ENCODE results near the gene CACNA1S.

Gene CACNA1S

DNA sequence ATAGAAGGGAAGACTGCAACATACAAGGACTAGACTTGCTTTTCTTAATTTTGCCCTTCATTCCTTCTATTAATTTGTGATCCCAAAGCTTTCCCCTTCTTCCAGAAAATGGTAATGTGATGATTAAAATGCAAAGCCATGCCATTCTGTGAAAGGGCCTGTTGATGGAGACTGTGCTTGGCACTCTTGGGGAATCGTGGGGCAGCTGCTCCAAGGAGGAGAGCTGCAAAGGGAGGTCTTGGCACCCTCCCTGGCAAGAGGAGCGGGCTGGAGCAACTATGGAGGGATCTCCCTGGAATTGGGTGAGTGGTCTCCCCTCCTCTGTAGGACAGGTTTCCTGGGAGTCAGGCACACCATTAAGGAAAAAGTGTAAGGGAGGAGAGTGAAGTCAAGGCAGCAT is 16.6 kb downstream of the CACNA1S start:
- H3K4me3 ChIP-seq (ENCODE audit: low read length) = no peak overlapping the region
- no peak for DNase-seq (ENCODE audit: low read depth)
- TF ChIP-seq, protein P1, sequence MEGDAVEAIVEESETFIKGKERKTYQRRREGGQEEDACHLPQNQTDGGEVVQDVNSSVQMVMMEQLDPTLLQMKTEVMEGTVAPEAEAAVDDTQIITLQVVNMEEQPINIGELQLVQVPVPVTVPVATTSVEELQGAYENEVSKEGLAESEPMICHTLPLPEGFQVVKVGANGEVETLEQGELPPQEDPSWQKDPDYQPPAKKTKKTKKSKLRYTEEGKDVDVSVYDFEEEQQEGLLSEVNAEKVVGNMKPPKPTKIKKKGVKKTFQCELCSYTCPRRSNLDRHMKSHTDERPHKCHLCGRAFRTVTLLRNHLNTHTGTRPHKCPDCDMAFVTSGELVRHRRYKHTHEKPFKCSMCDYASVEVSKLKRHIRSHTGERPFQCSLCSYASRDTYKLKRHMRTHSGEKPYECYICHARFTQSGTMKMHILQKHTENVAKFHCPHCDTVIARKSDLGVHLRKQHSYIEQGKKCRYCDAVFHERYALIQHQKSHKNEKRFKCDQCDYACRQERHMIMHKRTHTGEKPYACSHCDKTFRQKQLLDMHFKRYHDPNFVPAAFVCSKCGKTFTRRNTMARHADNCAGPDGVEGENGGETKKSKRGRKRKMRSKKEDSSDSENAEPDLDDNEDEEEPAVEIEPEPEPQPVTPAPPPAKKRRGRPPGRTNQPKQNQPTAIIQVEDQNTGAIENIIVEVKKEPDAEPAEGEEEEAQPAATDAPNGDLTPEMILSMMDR (IDR thresholded peaks at IDR 0.05; ENCODE audit: insufficient read depth, low read depth, low read length, missing control alignments) = no peak

GRCh38 chr1:201094832-201095231 is 17.4 kb downstream of the CACNA1S start:
- H3K4me3 ChIP-seq (ENCODE audit: low read length) = no peak overlapping the region
- TF ChIP-seq, protein P1 (IDR thresholded peaks at IDR 0.05; ENCODE audit: insufficient read depth, low read depth, low read length, missing control alignments) = no peak
- DNase-seq (ENCODE audit: low read depth) = no peak

DNA sequence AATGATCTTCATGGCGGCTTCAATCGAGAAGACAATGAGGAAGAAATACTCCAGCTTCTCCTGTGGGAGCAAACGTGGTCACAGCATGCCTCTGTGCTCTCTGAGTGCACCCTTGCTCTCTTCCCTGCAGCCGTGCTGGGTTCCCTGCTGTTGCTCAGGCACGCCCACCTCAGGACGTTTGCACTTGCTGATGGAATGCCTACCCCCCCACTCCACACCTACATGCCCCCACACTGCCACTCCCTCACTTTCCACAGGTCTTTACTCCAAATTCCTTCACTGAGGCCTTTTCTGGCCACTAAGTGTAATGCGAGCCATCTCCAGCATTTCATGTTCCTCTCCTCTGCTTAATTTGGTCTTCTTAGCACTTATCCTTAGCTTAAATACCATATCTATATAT is 18.3 kb downstream of the CACNA1S start:
- TF ChIP-seq, protein P1 (IDR thresholded peaks at IDR 0.05; ENCODE audit: insufficient read depth, low read depth, low read length, missing control alignments) = no peak
- no peak for DNase-seq (ENCODE audit: low read depth)
- no peak overlapping the region for H3K4me3 ChIP-seq (ENCODE audit: low read length)

DNA sequence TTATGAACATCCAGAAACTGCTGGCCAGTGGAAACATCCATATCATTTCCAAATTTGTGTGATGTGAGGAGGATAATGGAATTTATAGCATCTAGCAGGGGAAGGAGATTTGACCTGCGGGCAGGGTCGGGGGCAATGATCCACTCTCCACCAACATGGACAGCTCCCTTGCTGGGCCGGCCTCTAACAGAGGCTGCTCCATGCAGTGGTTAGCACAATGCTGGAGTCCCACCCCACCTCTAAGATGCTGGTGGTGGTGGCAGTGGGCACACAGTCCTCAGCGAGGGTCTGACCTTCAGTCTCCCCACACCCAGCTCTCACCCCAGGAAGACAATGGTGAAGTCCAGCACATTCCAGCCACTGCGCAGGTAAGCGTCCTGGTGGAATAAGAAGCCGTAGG is 18.7 kb downstream of the CACNA1S start:
- H3K4me3 ChIP-seq (ENCODE audit: low read length) = no peak overlapping the region
- TF ChIP-seq, protein P1 (IDR thresholded peaks at IDR 0.05; ENCODE audit: insufficient read depth, low read depth, low read length, missing control alignments) = no peak
- no peak for DNase-seq (ENCODE audit: low read depth)

- TF ChIP-seq, protein P1 (IDR thresholded peaks at IDR 0.05; ENCODE audit: insufficient read depth, low read depth, low read length, missing control alignments) = no peak
- no peak for DNase-seq (ENCODE audit: low read depth)
- H3K4me3 ChIP-seq (ENCODE audit: low read length) = no peak overlapping the region
Measured at GRCh38 chr1:201092738-201093137, 19.5 kb downstream of the CACNA1S start.

GRCh38 chr1:201091256-201091655 is 21.0 kb downstream of the CACNA1S start:
- no peak overlapping the region for H3K4me3 ChIP-seq (ENCODE audit: low read length)
- TF ChIP-seq, protein P1 (IDR thresholded peaks at IDR 0.05; ENCODE audit: insufficient read depth, low read depth, low read length, missing control alignments) = no peak
- DNase-seq (ENCODE audit: low read depth) = no peak

DNA sequence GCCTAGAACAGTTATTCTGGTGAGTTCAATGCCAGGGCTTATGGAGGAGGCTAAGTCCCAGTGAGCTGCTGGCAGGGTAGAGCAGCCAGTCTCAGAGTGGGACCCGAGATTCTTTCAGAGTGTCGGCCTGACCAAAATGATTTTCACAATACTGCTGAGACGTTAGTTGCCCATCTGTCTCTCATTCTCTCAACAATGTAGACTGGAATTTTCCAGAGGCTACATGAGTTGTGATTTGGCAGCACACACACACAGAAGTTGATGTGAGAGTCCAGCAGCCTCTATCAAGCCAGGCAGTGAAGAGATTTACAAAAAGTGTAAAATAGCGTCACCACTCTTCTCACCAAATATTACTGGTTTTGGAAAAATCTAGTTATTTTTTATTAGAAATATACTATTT is 21.7 kb downstream of the CACNA1S start:
- DNase-seq (ENCODE audit: low read depth) = no peak
- TF ChIP-seq, protein P1 (IDR thresholded peaks at IDR 0.05; ENCODE audit: insufficient read depth, low read depth, low read length, missing control alignments) = no peak
- H3K4me3 ChIP-seq (ENCODE audit: low read length) = no peak overlapping the region
